Urothelium cell line (cell line): ENCODE data around the gene ATAT1.
"Not testable (repeated sequence)": the region's sequence is repeated elsewhere in the genome, so short reads cannot be mapped to it uniquely, and the experiment has no call there.

Source experiments
- DNase-seq: peaks from one replicate; pipeline ENCODE4 v3.0.0; 2011; ENCODE audit warnings: low spot score, mixed read lengths
- FAIRE-seq: peaks from 2 replicates; lab custom pipeline; 2011; peaks lifted over from hg19 to GRCh38; lab: Jason Lieb, UNC

ATAT1 gene

GRCh38 chr6:30646450-30647241 is 20.0 kb downstream of the ATAT1 start, which contains the start of gene C6orf136:
C6orf136 (plus strand) TSS chr6:30647133; CDS start chr6:30647232, 99 bp downstream.
- peak; percentile 98 for DNase-seq
- FAIRE-seq: no peak

GRCh38 chr6:30647242-30648116 is 20.8 kb downstream of the ATAT1 start:
- peak; percentile 85 for DNase-seq
- FAIRE-seq: no peak

GRCh38 chr6:30651143-30651542 is 24.5 kb downstream of the ATAT1 start:
- no peak for FAIRE-seq
- no peak for DNase-seq

GRCh38 chr6:30654798-30655742 is 28.4 kb downstream of the ATAT1 start:
- no peak for FAIRE-seq
- DNase-seq: no peak

GRCh38 chr6:30655743-30656094 is 29.0 kb downstream of the ATAT1 start:
- DNase-seq (no peak), FAIRE-seq (no peak)

GRCh38 chr6:30656513-30656912 is 29.8 kb downstream of the ATAT1 start:
- no peak for DNase-seq

GRCh38 chr6:30657454-30657853 is 30.8 kb downstream of the ATAT1 start:
- FAIRE-seq (no peak), DNase-seq (no peak)

More at GRCh38 chr6:30656513-30656912, 29.8 kb downstream of the ATAT1 start:
- no peak for FAIRE-seq

GRCh38 chr6:30657922-30658321 is 31.2 kb downstream of the ATAT1 start:
- not testable (repeated sequence) for FAIRE-seq, DNase-seq

GRCh38 chr6:30664994-30665767 is 38.5 kb downstream of the ATAT1 start:
- DNase-seq: no peak
- FAIRE-seq: no peak

GRCh38 chr6:30666300-30666699 is 39.6 kb downstream of the ATAT1 start:
- DNase-seq, FAIRE-seq: not testable (repeated sequence)

- FAIRE-seq: no peak
These were observed 44.3 kb downstream of the ATAT1 start for GRCh38 chr6:30670760-30671527.

GRCh38 chr6:30672445-30673253 is 46.0 kb downstream of the ATAT1 start, which contains the start of gene DHX16:
DHX16 (minus strand) TSS chr6:30673006; CDS start chr6:30672841, 165 bp downstream.
- FAIRE-seq (no peak), DNase-seq (peak; percentile 92)

More at GRCh38 chr6:30670760-30671527, 44.3 kb downstream of the ATAT1 start:
- no peak for DNase-seq

GRCh38 chr6:30676660-30677285 is 50.1 kb downstream of the ATAT1 start:
- FAIRE-seq (no peak), DNase-seq (no peak)

- DNase-seq (peak; percentile 74), FAIRE-seq (no peak)
These were observed 52.5 kb downstream of the ATAT1 start for GRCh38 chr6:30678964-30679726.

GRCh38 chr6:30679765-30680535 is 53.3 kb downstream of the ATAT1 start:
- no peak for FAIRE-seq
- DNase-seq: no peak

GRCh38 chr6:30681766-30682142 is 55.1 kb downstream of the ATAT1 start:
- FAIRE-seq (no peak), DNase-seq (no peak)
